SKM-1 (cell line): ENCODE results near the gene SLC6A6.
A peak's percentile ranks its signal among the peaks of the same experiment; 100 is the strongest.

ENCODE experiments used
- DNase-seq: peaks from one replicate; lab custom pipeline; 2025; ENCODE audit not compliant: unreplicated experiment; lab: John Stamatoyannopoulos, UW

Gene SLC6A6

DNA sequence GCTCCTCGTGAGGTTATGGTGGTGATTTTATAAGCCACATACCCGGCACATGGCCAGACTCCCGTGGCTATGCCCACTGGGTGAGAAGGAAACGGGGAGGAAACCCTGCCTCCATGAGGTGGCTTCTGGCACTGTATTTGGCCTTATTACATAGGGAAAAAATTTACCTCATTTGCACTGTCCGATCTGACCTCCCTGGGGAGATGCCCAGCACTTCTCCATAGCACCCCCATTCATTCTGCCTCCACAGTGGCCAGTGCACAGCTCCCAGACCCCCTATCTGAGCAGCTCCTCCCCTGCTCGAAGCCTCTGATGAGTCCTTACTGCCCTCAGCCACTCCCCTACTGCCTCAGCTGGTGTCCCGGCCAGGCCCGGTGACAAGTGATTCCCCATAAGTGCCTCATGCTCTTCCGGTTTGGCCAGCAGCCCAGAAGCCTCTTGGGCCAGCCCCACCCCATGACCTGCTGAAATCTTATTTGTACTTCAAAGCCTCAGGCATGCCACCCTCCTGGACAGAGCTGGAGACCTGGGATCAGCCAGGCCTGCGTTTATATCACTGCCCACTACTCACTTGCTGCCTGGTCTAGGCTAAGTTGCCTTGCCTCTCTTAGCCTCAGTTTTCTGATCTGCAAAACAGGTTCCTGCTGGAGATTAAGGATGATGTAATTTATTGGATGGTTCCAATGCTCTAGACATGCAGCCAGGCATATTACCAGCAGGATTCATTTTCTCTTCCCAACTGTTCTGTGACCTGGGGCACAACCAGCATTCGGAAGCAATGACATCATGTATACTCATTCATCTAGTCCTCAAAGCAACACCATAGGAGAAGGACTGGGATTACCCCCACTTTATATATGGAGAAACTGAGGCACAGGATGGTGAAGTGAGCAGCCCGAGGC, 30.6 kb upstream of the SLC6A6 start:
- peak; percentile 66 for DNase-seq

DNA sequence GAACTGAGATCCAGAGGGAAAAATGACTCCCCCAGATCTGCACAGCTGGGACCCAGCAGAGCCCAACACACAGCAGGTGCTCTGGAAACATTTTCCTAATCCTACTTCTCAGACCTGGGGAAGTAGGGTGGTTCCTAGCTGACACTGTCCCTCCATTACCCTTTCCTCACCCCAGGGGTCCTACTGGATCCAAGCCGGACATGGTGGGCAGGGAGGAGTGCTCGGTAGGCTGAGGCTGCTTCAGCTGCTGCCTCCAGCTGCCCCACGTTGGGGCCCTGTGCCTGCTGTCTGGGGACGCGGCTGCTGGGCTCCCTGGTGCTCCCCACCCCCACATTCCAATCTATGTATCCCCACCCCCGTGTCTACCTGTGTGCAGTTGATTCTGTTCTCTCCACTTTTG, 29.8 kb upstream of the SLC6A6 start:
- DNase-seq = no peak

DNA sequence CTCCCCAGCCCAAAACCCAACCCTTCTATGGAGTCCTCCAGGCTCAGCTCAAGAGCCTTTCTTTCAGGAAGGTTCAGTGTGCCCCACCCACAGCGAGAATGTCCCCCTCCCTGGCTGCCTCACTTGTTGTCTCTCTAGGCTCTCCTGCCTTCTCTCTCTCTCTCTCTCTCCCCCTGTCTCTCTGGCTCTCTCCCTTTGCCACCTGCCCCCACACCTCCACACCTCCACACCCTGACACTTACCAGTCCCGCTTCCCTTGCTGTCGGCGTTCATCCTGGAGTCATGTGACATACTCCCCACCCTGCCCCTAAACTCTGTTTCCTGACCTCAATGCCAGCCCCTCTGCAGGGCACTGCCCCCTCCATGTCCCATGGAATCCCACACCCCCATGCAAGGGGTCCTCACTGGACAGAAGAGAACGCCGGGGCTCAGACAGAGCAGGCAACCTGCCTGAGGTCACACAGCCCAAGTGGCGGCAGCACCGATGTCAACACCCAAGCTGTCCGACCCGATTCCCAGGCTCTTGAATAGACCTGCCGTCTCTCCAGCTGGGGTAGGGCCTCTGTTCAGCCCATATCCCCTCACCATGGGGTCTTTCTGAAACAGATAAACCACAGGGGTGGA, 28.5 kb upstream of the SLC6A6 start:
- no peak for DNase-seq

DNA sequence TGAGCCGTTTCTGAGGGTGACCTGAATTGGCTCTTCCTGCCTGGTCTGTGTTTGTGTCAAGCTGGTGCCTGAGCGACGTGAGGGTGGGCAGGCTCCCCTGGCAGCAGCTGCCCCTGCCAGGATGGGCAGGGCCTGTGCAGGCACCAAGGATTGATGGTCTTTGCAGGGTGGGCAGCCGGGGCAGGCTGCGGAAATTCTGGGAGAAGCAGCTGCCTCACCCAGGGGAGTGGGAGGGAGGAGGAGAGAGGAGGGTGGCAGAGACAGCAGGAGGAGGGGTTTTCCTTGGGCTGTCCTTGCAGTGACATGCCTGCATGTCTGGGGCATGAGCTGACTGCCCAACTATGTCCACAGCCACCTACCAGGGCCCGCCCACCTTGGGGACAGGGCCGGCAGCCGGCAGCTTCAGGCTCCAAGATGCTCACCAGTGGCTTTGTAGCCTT, 27.9 kb upstream of the SLC6A6 start:
- no peak for DNase-seq

DNA sequence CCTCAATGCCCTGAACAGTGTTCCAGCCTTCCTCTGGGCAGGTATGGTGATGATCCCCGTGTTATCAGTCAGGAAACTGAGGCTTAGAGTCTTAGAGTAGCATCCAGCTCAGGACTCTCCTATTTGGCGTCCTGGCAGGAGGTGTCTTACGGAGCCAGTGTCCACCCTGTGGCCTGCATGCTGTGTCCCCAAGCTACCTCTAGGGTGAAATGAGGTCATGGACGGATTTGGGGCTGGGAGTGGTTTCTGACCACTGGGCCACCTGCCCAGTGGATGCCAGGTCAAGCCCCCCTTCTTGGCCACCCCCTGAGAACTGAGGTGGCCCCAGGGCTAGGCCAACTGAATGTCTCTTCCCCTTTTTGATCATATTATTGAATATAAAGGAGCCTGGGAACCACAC, 27.2 kb upstream of the SLC6A6 start:
- DNase-seq = no peak

DNA sequence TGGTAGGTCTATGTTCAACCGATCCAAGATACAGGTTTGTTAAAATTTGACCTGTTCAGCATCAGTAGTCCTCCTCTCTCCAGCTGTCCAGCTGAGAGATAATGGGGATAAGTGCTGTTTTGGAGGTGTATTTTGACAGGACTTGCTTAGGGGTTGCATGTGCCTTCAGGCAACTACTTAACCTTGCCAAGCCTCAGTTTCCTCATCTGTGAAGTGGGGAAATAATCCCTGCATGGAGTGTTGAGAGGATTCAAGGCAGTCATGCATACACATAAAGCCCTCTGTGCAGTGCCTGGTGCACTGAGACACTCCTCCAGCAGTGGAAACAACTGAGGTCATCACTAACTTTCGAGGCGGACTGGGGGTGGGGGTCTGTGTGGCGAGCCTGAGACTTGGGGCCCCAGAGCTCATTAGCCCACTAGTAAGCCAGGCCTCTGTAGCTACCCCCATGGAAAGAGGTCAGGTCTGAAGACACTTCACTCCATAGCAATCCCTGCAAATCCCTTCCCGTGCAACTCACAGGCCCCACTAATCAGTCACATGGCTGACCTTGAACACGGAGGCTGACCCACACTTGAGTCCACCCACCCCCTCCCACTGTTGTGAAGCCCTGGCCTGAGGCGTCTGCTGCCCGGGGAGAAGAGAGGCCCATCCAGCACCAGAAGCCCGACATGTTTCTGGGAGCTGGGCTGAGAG, 25.9 kb upstream of the SLC6A6 start:
- no peak for DNase-seq

DNA sequence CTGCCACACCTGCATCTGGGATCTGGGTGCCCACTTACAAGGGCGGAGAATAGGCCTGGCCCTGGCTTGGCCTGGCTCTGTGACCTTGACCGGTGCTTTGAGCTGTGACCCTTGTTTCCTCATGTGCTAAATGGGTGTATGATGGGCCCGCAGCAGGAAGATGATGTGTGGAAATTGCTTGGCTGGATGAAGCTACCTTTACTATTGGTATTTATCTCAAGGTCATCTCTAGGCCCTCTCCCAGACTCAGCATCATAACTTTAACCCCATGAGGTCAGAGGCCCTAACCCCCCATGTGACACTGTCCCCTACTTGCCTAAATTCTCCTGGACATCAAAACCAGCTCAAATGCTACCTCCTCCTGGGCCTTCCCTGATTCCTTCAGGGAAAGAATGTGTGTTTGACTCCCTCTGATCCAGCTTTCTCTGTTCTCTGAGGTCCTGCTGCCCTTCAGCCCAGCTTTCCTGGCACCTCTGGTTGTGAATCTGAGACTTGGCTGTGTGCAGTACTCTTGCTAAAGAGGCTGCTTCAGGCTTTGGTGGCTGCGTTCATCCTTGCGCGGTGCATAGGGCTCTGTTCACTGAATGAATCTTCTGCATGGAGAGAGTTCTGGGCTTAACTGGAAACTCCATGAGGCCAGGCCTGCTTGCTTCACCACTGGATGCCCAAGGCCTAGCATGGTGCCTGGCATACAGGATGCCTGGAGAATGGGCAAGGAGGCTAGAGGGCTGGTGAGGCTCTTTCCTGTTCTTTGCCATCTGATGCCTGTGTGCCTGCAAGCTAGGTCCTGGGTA, 25.2 kb upstream of the SLC6A6 start:
- no peak for DNase-seq

DNA sequence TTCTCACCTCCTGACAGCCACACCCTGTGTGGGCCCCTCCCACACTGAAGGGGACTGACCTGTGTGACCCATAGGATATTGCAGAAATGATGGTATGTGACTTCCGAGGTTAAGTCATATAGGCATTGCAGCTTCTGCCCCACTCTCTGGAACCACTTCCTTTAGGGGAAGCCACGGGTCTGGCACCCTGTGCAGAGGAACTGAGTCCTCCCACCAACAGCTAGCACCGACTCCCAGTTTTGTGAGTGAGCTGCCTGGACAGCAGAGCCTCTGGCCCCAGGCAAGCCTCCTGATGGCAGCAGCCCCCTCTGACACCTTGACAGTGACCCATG, 24.6 kb upstream of the SLC6A6 start:
- peak; percentile 91 for DNase-seq

DNA sequence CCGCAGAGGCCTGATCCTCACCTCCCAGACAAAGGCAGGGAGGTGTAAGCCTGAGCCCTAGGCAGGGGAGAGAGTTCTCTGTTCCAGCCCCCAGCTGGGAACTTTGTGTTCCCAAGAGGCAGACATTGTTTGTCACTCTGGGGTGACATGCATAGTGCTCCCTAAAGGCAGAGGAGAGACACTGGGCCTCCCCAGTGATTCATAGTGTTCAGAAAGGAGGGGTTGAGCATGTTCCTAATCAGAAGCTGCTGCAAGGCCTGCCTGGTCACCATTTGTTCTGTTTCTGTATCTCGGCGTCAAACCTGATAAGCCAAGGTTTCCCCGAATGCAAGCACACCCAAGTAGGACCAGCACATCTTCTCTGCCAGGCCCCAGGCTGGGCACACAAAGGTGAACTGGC, 24.0 kb upstream of the SLC6A6 start:
- DNase-seq = no peak

DNA sequence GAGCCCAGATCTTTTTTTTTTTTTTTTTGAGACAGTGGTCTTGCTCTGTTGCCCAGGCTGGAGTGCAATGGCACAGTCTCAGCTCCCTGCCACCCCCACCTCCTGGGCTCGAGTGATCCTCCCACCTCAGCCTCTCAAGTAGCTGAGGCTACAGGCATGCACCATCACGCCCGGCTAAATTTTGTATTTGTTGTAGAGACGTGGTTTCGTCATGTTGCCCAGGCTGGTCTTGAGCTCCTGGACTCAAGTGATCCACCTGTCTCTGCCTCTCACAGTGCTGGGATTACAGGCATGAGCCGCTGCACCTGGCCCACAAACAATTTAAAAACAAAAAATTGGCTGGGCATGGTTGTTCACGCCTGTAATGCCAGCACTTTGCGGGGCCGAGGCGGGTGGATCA, 22.6 kb upstream of the SLC6A6 start:
- no peak for DNase-seq

DNA sequence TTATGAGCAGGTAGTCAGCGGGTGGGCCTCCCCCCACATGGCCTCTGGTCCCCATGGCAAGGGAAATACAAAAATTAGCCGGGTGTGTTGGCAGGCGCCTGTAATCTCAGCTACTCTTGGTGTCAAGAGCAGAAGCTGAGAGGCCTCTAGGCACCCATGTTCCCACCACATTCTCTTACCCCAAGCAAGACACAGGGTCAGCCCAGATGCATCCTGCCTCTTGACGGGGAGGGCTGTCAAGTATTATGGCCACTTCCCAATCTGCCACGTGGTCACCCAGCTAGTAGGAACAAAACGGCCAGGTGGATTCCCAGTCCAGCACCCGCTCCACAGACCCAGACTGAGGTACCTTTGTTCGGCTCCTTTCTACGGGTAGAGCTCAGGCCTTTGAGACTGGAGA, 16.2 kb upstream of the SLC6A6 start:
- no peak for DNase-seq

DNA sequence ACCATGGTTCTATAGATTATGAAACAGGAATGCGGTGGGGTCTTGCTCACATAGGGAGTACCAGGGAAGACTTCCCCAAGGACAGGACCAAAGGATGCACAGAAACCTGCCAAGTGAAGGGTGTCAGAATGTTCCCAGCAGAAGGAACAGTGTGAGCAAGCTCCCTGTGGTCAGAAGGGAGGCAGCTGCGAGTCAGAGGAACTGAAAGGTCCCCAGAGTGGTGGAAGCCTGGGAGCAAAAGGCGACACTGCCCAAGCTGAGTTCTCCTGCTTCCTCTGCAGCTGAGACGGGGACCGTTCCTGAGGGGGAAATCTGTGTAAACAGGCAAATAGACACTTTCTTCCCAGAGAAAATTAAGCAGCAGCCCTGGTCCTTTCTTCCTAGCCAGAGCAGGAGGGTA, 14.2 kb upstream of the SLC6A6 start:
- DNase-seq = no peak

DNA sequence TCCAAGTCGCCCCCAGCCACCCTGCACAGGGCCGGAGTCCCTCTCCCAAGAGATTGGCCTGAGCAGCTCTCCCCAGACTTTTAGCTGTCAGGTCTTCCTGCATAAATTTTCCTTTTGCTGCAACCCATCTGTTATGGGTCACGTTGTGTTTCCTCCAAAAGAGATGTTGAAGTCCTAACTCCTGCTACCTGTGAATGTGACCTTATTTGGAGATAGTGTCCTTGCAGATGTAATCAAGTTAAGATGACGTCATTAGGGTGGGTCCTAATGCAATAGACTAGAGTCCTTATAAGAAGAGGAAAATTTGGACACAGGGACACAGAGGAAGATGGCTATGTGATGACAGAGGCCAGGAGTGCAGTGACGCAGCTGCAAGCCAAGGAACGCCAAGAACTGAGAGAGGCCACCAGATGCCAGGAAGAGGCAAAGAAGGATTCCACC, 13.2 kb upstream of the SLC6A6 start:
- DNase-seq = no peak

DNA sequence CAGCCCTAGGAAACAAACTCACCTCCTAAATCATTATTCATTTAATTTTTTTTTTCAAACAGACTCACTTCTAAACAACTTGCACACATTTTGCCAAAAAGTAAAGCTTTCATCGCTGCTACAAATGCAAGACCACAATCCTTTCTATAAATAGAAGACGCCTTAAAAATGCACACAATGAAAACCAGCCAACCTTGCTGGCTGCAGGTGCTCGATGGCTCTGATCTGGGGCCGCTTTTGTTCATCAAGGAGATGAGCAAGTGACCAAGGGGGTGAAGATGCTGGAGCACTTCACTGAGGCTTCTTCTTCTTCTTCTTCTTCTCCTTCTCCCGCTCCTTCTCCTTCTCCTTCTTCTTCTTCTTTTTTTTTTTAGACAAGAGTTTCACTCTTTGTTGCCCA, 12.7 kb upstream of the SLC6A6 start:
- DNase-seq = no peak

DNA sequence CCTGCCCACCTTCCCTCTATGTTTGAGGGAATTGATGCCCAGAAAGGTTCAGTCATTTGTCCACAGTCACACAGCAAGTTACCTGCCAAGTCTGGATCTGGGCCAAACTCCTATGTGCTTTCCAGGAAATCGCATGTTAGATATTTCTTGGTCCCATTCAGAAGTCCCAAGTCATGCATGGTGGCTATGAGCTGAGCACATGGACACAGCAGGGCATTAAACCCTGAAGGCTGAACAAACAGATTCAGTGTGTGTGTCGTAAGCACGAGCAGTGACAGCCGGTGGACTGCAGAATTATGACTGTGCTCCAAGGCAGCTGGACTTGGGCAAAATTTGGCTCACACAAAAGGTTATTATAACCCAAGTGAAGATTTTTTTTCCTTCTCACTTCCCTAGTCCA, 11.4 kb upstream of the SLC6A6 start:
- DNase-seq = peak; percentile 25

DNA sequence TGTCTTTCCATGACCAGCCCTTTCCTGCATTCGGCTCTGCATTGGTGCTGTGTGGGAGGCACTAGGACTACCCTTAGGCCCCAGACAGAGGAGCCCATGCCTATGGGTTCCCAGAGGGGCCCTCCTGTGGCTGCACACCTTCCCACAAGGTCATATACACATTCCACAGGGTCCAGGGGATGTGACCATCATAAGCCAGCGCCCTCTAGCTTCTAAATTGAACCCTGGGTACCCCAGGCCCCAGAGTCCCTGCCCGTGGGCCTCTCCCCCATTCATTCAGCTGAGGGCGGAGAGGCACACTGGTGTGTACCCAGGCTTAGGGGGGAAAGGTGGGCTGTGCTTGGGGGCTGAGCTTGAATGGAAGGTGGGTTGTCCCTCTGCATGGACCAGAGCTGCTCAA, 10.2 kb upstream of the SLC6A6 start:
- DNase-seq = no peak

DNA sequence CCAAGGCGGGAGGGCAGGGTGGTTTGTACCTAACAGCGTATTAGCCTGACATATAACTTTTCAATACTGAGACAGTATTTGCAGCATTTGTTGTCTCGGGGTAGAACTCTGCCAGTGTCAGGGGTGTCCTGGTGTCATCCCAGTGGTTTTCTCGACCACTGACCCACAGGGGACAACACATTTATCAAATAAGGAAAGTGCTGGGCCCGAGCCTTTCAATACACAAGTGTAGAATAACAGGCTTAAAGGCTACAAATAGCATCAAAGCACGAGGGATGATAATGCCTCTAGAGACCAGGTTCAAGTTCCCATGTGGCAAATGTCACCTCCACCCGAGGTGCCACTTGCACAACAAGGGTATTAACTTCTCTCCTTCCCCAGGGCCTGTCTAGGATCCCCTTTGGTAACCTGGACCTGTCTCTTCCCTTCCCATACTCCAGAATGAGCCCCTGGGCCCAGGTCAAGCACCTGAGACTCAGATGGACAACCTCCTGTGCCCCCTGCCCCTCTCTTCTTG, 9.5 kb upstream of the SLC6A6 start:
- DNase-seq = no peak

DNA sequence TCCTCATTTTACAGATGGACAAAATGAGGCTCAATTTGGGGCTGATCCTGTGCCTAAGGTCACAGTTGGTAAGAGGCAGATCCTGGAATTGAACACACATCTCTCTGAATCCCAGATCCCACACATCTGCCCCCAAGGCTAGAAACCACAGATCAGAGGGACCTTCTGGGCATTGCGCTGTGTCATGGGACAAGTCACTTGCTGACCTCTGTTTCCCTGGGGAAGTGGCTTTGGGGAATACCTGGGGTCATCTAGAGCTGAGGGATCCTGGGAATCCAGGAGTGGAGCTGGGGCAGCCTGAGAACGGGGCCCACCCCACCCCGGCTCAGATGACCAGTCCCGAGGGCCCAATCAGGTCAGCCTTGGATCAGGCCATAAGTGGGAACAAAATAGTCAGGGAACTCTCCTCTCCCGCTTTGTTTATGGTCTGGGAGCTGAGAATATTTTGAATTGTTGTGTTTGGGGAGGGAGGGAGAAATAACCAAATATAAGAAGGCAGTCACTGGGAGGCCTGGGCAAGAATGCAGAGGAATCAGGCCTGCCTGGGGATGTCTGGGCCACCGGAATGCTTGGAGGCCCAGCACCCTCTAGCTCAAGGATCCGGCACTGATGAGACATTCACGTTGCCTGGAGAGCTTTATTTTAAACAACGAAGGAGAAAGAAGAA, 8.8 kb upstream of the SLC6A6 start:
- no peak for DNase-seq

DNA sequence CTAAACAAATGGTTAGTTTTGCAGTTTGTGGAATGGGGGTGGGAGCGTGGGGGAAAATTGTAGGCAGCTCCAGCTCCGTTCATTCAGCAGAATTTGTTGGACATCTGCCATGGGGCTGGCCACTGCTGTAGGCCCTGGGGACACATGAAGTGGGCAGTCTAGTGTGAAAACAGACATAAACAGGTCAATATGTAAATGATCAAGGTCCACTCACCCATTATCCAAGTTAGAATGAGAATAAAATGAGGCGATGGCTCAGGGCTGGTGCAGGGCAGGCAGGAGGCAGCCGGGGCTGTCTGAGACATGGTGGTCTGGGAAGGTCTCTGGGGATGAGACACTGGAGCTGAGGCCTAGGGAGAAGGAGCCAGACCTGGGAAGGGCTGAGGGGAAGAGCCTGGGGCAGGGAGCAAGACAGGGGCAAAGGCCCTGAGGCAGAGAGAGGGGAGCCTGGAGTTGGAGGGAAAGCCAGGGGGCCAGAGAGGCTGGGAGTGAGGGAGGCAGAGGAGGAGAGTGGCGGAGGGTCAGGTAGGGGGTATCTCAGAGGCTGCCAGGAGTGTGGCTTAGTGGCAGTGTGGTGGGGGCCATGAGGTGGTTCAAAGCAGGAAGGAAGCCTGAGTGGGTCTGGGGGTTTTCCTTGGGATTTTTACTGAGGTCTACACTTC, 6.2 kb upstream of the SLC6A6 start:
- DNase-seq = no peak

DNA sequence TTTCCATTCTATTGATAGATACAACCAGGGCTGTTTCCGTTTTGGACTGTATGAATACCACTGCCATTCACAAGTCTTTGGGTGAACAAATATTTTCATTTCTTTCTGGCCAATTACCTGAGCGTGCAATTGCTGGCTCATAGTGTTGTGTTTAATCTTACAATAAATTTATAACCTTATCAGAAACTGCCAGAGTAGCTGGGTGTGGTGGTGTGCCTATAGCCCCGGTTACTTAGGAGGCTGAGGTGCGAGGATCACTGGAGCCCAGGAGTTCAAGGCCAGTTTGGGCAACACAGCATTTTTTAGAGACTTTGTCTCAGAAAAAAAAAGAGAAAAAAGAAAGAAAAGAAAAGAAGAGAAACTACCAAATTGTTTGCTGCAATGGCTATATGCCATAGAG, 5.4 kb upstream of the SLC6A6 start:
- DNase-seq = no peak
